ACC112 (cell line): Measurements from ENCODE around the gene RXRG.

ENCODE experiments used
- H2AFZ ChIP-seq: fragments of 200-600 bp; sonication (generic); one replicate; pipeline ENCODE4 v1.6.0; 2017; ENCODE audit warnings: antibody characterized with exemption, low read length; ENCODE audit not compliant: unreplicated experiment
- H3K27ac ChIP-seq: fragments of 200-600 bp; sonication (generic); 2 replicates; pipeline ENCODE4 v1.5.1; 2014; ENCODE audit warnings: low read depth, mild to moderate bottlenecking, antibody characterized with exemption, low read length, moderate library complexity
- H3K27me3 ChIP-seq: fragments of 200-600 bp; sonication (generic); 2 replicates; pipeline ENCODE4 v1.6.1; 2014; ENCODE audit warnings: mild to moderate bottlenecking, antibody characterized with exemption, low read length, moderate library complexity, mixed read lengths; ENCODE audit not compliant: insufficient read depth
- H3K36me3 ChIP-seq: fragments of 200-600 bp; sonication (generic); 2 replicates; pipeline ENCODE4 v1.6.1; 2016; ENCODE audit warnings: mild to moderate bottlenecking, antibody characterized with exemption, low read length, moderate library complexity, mixed read lengths; ENCODE audit not compliant: insufficient read depth
- H3K4me1 ChIP-seq: fragments of 200-600 bp; sonication (generic); one replicate; pipeline ENCODE4 v1.6.1; 2016; ENCODE audit warnings: low read length, mixed read lengths; ENCODE audit not compliant: insufficient read depth, unreplicated experiment, control insufficient read depth
- H3K4me3 ChIP-seq: fragments of 200-600 bp; sonication (generic); 2 replicates; pipeline ENCODE4 v1.5.1; 2014; ENCODE audit warnings: mild to moderate bottlenecking, low read depth, low read length
- H3K79me2 ChIP-seq: fragments of 200-600 bp; sonication (generic); one replicate; pipeline ENCODE4 v1.6.0; 2016; ENCODE audit warnings: low read length; ENCODE audit not compliant: control insufficient read depth, unreplicated experiment, insufficient read depth

RXRG gene

DNA sequence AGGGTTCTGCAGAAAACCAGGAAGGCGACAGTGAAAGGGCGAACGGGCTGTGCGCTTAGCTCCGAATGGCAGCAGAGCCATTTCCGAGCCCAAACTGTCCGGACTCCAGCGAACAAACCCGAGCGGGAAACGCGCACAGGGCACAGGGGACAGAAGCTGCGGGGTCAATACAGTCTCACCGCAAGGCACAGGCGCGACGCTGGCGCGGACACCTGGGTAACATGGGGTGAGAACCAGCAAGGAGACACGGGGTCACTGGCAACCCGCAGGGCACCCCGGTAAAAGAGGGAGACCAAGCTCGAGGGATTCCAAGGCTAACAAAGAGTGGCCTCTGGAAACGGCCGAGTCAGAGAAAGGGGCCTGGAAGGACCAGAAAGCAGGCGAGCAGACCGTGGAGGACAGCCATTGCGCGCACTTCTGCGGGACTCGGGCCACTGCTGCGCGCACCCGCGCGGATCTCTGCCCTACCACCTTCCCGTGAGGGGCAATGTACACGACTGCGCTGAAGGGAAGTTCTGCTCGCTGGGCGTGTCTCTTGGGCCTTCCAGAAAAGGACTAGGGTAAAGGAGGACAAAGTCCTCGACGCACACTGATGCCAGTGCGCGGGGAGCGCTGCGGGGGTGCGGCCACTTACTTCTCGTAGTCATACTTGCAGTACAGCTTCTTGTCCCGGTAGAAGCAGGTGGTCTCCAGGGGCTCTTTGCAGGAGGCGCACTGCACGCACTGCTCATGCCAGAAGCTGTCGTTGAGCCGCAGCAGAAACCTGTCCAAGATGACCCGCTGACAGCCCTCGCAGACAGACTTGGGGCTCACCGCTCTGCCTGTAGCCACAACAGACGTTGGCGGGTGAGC, 92.3 kb downstream of the RXRG start:
- Histone ChIP-seq H3K4me3 (no peak overlapping the region), H2AFZ (no peak overlapping the region), H3K36me3 (no peaks in the 10 kb centered on the region), H3K4me1 (peaks cover 3% of the 10 kb centered on the region), H3K27ac (no peak overlapping the region), H3K27me3 (peaks cover 64% of the 10 kb centered on the region), H3K79me2 (no peaks in the 10 kb centered on the region)

DNA sequence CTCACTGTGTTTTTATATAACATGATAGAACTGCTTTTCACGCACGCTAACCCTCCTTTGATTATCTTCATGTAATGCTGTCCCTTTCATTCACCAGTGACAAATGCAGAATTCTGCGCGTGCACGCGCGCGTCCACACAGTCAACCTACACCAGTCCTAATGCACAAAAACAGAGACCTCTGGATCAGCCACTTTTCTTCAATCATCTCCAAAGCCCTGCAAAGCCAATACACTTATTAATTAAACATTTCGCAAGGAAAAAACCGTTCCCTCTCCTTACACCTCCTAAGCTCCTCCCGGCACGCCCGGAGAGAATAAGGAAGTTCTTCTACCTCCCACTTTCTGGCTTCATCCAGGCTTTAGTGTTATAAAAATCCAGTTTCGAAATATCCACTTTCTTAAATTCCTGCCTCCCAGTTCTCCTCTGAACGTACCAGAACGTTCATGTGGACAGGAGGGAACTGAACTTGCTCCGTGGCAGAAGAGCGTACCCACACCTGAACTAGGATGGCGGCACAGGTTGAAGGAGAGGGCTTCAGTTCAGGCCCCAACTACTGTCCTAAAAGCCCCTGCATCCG, 93.0 kb downstream of the RXRG start:
- Histone ChIP-seq H2AFZ (no peak overlapping the region), H3K27me3 (peaks cover 64% of the 10 kb centered on the region), H3K27ac (no peak overlapping the region), H3K79me2 (no peaks in the 10 kb centered on the region), H3K36me3 (no peaks in the 10 kb centered on the region), H3K4me1 (peaks cover 3% of the 10 kb centered on the region), H3K4me3 (no peak overlapping the region)
